CD8-positive, alpha-beta memory T cell (primary cell): ENCODE data around the gene MCC. TPM values are rescaled to one million over a fixed set of nuclear protein-coding genes. Genes with fewer than 3 reads are reported as not detected.

ENCODE experiments used
- CTCF ChIA-PET: fragments of 350-600 bp; sonication (Branson Sonifier 250); formaldehyde crosslinking; loops from one replicate; lab custom pipeline; 2021; ENCODE audit warnings: antibody characterized with exemption; lab: Charles Lee
- POLR2A ChIA-PET: fragments of 350-600 bp; sonication (Branson Sonifier 250); formaldehyde crosslinking; loops from one replicate; lab custom pipeline; 2021; ENCODE audit warnings: antibody characterized with exemption; lab: Charles Lee
- DNase-seq, 5 donors: peaks; one replicate each; pipeline versions ENCODE4 v3.0.0 to v3.0.0-alpha.2; 2020 to 2022; ENCODE audit warnings: mixed read lengths in 1 of 5
- H3K27ac ChIP-seq: one replicate; pipeline ENCODE4 v1.7.0; 2013; ENCODE audit warnings: low read depth, mild to moderate bottlenecking, low read length, moderate library complexity
- H3K27me3 ChIP-seq: 2 replicates; pipeline ENCODE4 v1.7.0; 2013; ENCODE audit warnings: low read length, mild to moderate bottlenecking; ENCODE audit not compliant: insufficient read depth, poor library complexity, severe bottlenecking
- H3K36me3 ChIP-seq: 2 replicates; pipeline ENCODE4 v1.7.0; 2013; ENCODE audit warnings: mild to moderate bottlenecking, low read length, moderate library complexity; ENCODE audit not compliant: insufficient read depth
- H3K4me1 ChIP-seq: 2 replicates; pipeline ENCODE4 v1.7.0; 2013; ENCODE audit warnings: mild to moderate bottlenecking, low read length, moderate library complexity; ENCODE audit not compliant: insufficient read depth
- H3K4me3 ChIP-seq: 2 replicates; pipeline ENCODE4 v1.7.0; 2013; ENCODE audit warnings: mild to moderate bottlenecking, low read length
- H3K9me3 ChIP-seq: 2 replicates; pipeline ENCODE4 v1.7.0; 2013; ENCODE audit warnings: mild to moderate bottlenecking, low read length
- H3K27ac Mint-ChIP-seq, 8 donors: one replicate each; pipeline ENCODE4 v1.8.0; 2020 to 2021; ENCODE audit warnings: mixed read lengths in 8 of 8, mild to moderate bottlenecking in 6 of 8, inconsistent platforms in 3 of 8, moderate library complexity in 3 of 8
- H3K27me3 Mint-ChIP-seq, 2 donors: one replicate each; pipeline ENCODE4 v1.8.0; 2020 to 2021; ENCODE audit warnings: mixed read lengths in 2 of 2, mild to moderate bottlenecking in 1 of 2, moderate library complexity in 1 of 2
- H3K36me3 Mint-ChIP-seq, 3 donors: one replicate each; pipeline ENCODE4 v1.8.0; 2020 to 2021; ENCODE audit warnings: mixed read lengths in 3 of 3, inconsistent platforms in 1 of 3, mild to moderate bottlenecking in 1 of 3
- H3K4me1 Mint-ChIP-seq, 3 donors: one replicate each; pipeline ENCODE4 v1.8.0; 2020 to 2021; ENCODE audit warnings: mixed read lengths in 3 of 3, inconsistent platforms in 1 of 3, mild to moderate bottlenecking in 1 of 3
- H3K4me3 Mint-ChIP-seq, 7 donors: one replicate each; pipeline ENCODE4 v1.8.0; 2020 to 2021; ENCODE audit warnings: mixed read lengths in 7 of 7, mild to moderate bottlenecking in 6 of 7, moderate library complexity in 4 of 7, inconsistent platforms in 2 of 7
- H3K9me3 Mint-ChIP-seq, 5 donors: one replicate each; pipeline ENCODE4 v1.8.0; 2020 to 2022; ENCODE audit warnings: mixed read lengths in 5 of 5, mild to moderate bottlenecking in 3 of 5, moderate library complexity in 2 of 5, inconsistent platforms in 1 of 5
- polyA plus RNA-seq: library from polyadenylated mRNA; unstranded; fragments of 300-500 nt; fragmentation: Illumina TruSeq; gene quantifications from one replicate; pipeline ENCODE4 v1.2.3, GENCODE V29; 2021
- total RNA-seq, 2 experiments: library from RNA; stranded (reverse); gene quantifications; one replicate each; pipeline ENCODE4 v1.2.3, GENCODE V29; 2021

Gene MCC
- total and polyA plus RNA-seq, 3 experiments from 2014 or later: 4.2 to 5.4 (median 4.9) TPM

- no peaks in the 10 kb centered on the region for H3K36me3 ChIP-seq
- no peaks in the 10 kb centered on the region for H3K4me1 ChIP-seq
- H3K4me3 Mint-ChIP-seq: no peak overlapping the region
- H3K27me3 Mint-ChIP-seq: peaks cover 0 to 11% of the 10 kb centered on the region in 2 donors
- ChIA-PET POLR2A (no interaction called here), CTCF (no interaction called here)
- H3K27me3 ChIP-seq: peaks cover 5% of the 10 kb centered on the region
- H3K4me3 ChIP-seq: no peak overlapping the region
- H3K9me3 Mint-ChIP-seq: no peaks in the 10 kb centered on the region
- H3K36me3 Mint-ChIP-seq: no peaks in the 10 kb centered on the region
- H3K4me1 Mint-ChIP-seq: peaks cover 0 to 16% (median 3%) of the 10 kb centered on the region in 3 donors
- H3K27ac ChIP-seq: no peak overlapping the region
- no peaks in the 10 kb centered on the region for H3K9me3 ChIP-seq
- no peak for DNase-seq
- no peak overlapping the region for H3K27ac Mint-ChIP-seq
Measured at GRCh38 chr5:113240032-113240431, 248.2 kb downstream of the MCC start.

GRCh38 chr5:113237893-113238292, 250.4 kb downstream of the MCC start:
- Histone ChIP-seq H3K27me3 (peaks cover 5% of the 10 kb centered on the region), H3K36me3 (no peaks in the 10 kb centered on the region), H3K27ac (no peak overlapping the region), H3K9me3 (no peaks in the 10 kb centered on the region), H3K4me1 (no peaks in the 10 kb centered on the region), H3K4me3 (no peak overlapping the region)
- CTCF ChIA-PET: no interaction called here
- Mint-ChIP-seq H3K9me3 (no peaks in the 10 kb centered on the region), H3K27ac (peak overlapping the region in 1 of 8 donors; percentile 13), H3K4me1 (peaks cover 0 to 16% (median 0%) of the 10 kb centered on the region in 3 donors), H3K4me3 (no peak overlapping the region), H3K27me3 (peaks cover 0 to 7% of the 10 kb centered on the region in 2 donors), H3K36me3 (no peaks in the 10 kb centered on the region)
- DNase-seq: no peak
- POLR2A ChIA-PET: no interaction called here

- Histone ChIP-seq H3K9me3 (no peaks in the 10 kb centered on the region), H3K4me3 (no peak overlapping the region), H3K27ac (no peak overlapping the region), H3K27me3 (peaks cover 5% of the 10 kb centered on the region), H3K36me3 (no peaks in the 10 kb centered on the region), H3K4me1 (no peaks in the 10 kb centered on the region)
- H3K4me1 Mint-ChIP-seq: peaks cover 0 to 8% (median 0%) of the 10 kb centered on the region in 3 donors
- H3K4me3 Mint-ChIP-seq: no peak overlapping the region
- ChIA-PET POLR2A (no interaction called here), CTCF (no interaction called here)
- DNase-seq: no peak
- H3K27ac Mint-ChIP-seq: no peak overlapping the region
- H3K9me3 Mint-ChIP-seq: no peaks in the 10 kb centered on the region
- peaks cover 0 to 4% of the 10 kb centered on the region in 2 donors for H3K27me3 Mint-ChIP-seq
- no peaks in the 10 kb centered on the region for H3K36me3 Mint-ChIP-seq
Measured at GRCh38 chr5:113236536-113237288, 251.5 kb downstream of the MCC start.

- Histone ChIP-seq H3K4me3 (no peak overlapping the region), H3K4me1 (no peaks in the 10 kb centered on the region), H3K27ac (no peak overlapping the region), H3K27me3 (peaks cover 5% of the 10 kb centered on the region), H3K36me3 (no peaks in the 10 kb centered on the region), H3K9me3 (no peaks in the 10 kb centered on the region)
- DNase-seq: no peak
- CTCF ChIA-PET: no interaction called here
- no peak overlapping the region for H3K27ac Mint-ChIP-seq
- H3K4me1 Mint-ChIP-seq: peaks cover 0 to 6% (median 0%) of the 10 kb centered on the region in 3 donors
- H3K27me3 Mint-ChIP-seq: peaks cover 0 to 4% of the 10 kb centered on the region in 2 donors
- no peaks in the 10 kb centered on the region for H3K9me3 Mint-ChIP-seq
- POLR2A ChIA-PET: no interaction called here
- H3K36me3 Mint-ChIP-seq: peaks cover 0 to under 1% (median 0%) of the 10 kb centered on the region in 3 donors
- H3K4me3 Mint-ChIP-seq: no peak overlapping the region
Measured at GRCh38 chr5:113235884-113236283, 252.4 kb downstream of the MCC start.

- Histone ChIP-seq H3K4me3 (no peak overlapping the region), H3K27me3 (peaks cover 5% of the 10 kb centered on the region), H3K4me1 (no peaks in the 10 kb centered on the region), H3K36me3 (no peaks in the 10 kb centered on the region), H3K27ac (no peak overlapping the region), H3K9me3 (no peaks in the 10 kb centered on the region)
- no peaks in the 10 kb centered on the region for H3K9me3 Mint-ChIP-seq
- POLR2A ChIA-PET: no interaction called here
- H3K4me1 Mint-ChIP-seq: peaks cover 0 to 6% (median 0%) of the 10 kb centered on the region in 3 donors
- CTCF ChIA-PET: no interaction called here
- H3K4me3 Mint-ChIP-seq: no peak overlapping the region
- no peak for DNase-seq
- peaks cover 0 to 5% (median 0%) of the 10 kb centered on the region in 3 donors for H3K36me3 Mint-ChIP-seq
- no peaks in the 10 kb centered on the region for H3K27me3 Mint-ChIP-seq
- H3K27ac Mint-ChIP-seq: peak overlapping the region in 1 of 8 donors; percentile 47
Measured at GRCh38 chr5:113234546-113234945, 253.7 kb downstream of the MCC start.

- no peak overlapping the region for H3K4me3 ChIP-seq
- no peak overlapping the region for H3K27ac ChIP-seq
- ChIA-PET POLR2A (no interaction called here), CTCF (no interaction called here)
- H3K27ac Mint-ChIP-seq: no peak overlapping the region
- H3K4me1 ChIP-seq: no peaks in the 10 kb centered on the region
- peaks cover 5% of the 10 kb centered on the region for H3K27me3 ChIP-seq
- DNase-seq: no peak
- H3K27me3 Mint-ChIP-seq: peaks cover 0 to 4% of the 10 kb centered on the region in 2 donors
- peaks cover 0 to 5% (median 2%) of the 10 kb centered on the region in 3 donors for H3K36me3 Mint-ChIP-seq
- H3K9me3 Mint-ChIP-seq: no peaks in the 10 kb centered on the region
- H3K9me3 ChIP-seq: no peaks in the 10 kb centered on the region
- no peak overlapping the region for H3K4me3 Mint-ChIP-seq
- H3K36me3 ChIP-seq: no peaks in the 10 kb centered on the region
- peaks cover 0 to 8% (median 0%) of the 10 kb centered on the region in 3 donors for H3K4me1 Mint-ChIP-seq
Measured at GRCh38 chr5:113233606-113234005, 254.6 kb downstream of the MCC start.

GRCh38 chr5:113232667-113233066, 255.6 kb downstream of the MCC start:
- Mint-ChIP-seq H3K4me3 (no peak overlapping the region), H3K27ac (no peak overlapping the region), H3K9me3 (no peaks in the 10 kb centered on the region), H3K36me3 (peaks cover 0 to 5% (median 2%) of the 10 kb centered on the region in 3 donors), H3K27me3 (peaks cover 0 to 9% of the 10 kb centered on the region in 2 donors), H3K4me1 (peaks cover 0 to 8% (median 0%) of the 10 kb centered on the region in 3 donors)
- H3K27ac ChIP-seq: no peak overlapping the region
- no peaks in the 10 kb centered on the region for H3K4me1 ChIP-seq
- no peaks in the 10 kb centered on the region for H3K9me3 ChIP-seq
- H3K27me3 ChIP-seq: peaks cover under 1% of the 10 kb centered on the region
- no peak for DNase-seq
- no peak overlapping the region for H3K4me3 ChIP-seq
- ChIA-PET POLR2A (no interaction called here), CTCF (no interaction called here)
- no peaks in the 10 kb centered on the region for H3K36me3 ChIP-seq

- Histone ChIP-seq H3K4me3 (no peak overlapping the region), H3K27me3 (no peaks in the 10 kb centered on the region), H3K27ac (no peak overlapping the region), H3K9me3 (no peaks in the 10 kb centered on the region), H3K36me3 (no peaks in the 10 kb centered on the region), H3K4me1 (no peaks in the 10 kb centered on the region)
- ChIA-PET CTCF (no interaction called here), POLR2A (no interaction called here)
- H3K4me3 Mint-ChIP-seq: no peak overlapping the region
- peaks cover 0 to 7% (median 0%) of the 10 kb centered on the region in 3 donors for H3K4me1 Mint-ChIP-seq
- peaks cover 0 to 9% of the 10 kb centered on the region in 2 donors for H3K27me3 Mint-ChIP-seq
- no peak for DNase-seq
- peaks cover 0 to 5% (median 2%) of the 10 kb centered on the region in 3 donors for H3K36me3 Mint-ChIP-seq
- no peaks in the 10 kb centered on the region for H3K9me3 Mint-ChIP-seq
- H3K27ac Mint-ChIP-seq: no peak overlapping the region
Measured at GRCh38 chr5:113232221-113232620, 256.0 kb downstream of the MCC start.
